Nephron progenitor cell (in vitro differentiated cells): ENCODE measurements around the gene OMA1.

ENCODE experiments used
- DNase-seq: peaks from one replicate; pipeline ENCODE4 v3.0.0; 2021
- H3K27ac Mint-ChIP-seq: 2 replicates; pipeline ENCODE4 v1.8.0; 2021; ENCODE audit warnings: mild to moderate bottlenecking, moderate library complexity, mixed read lengths
- H3K27me3 Mint-ChIP-seq: 2 replicates; pipeline ENCODE4 v1.8.0; 2021; ENCODE audit warnings: mild to moderate bottlenecking, low read depth, mixed read lengths; ENCODE audit not compliant: poor library complexity
- H3K36me3 Mint-ChIP-seq: 2 replicates; pipeline ENCODE4 v1.8.0; 2021; ENCODE audit warnings: low read depth, mixed read lengths
- H3K4me1 Mint-ChIP-seq: 2 replicates; pipeline ENCODE4 v1.8.0; 2021; ENCODE audit warnings: mixed read lengths
- H3K4me3 Mint-ChIP-seq: 2 replicates; pipeline ENCODE4 v1.8.0; 2021; ENCODE audit warnings: mild to moderate bottlenecking, moderate library complexity, mixed read lengths
- H3K9me3 Mint-ChIP-seq: 2 replicates; pipeline ENCODE4 v1.8.0; 2021; ENCODE audit warnings: mild to moderate bottlenecking, moderate library complexity, mixed read lengths
- CTCF ChIP-seq: fragments of 200-600 bp; sonication (generic); IDR thresholded peaks from 2 replicates; pipeline ENCODE4 v1.5.0; 2021; ENCODE audit warnings: antibody characterized with exemption

OMA1 gene

GRCh38 chr1:58573138-58573537 lies 26.6 kb upstream of the OMA1 start:
- H3K4me3 Mint-ChIP-seq, result no peak overlapping the region

GRCh38 chr1:58572690-58573089 lies 26.2 kb upstream of the OMA1 start:
- Mint-ChIP-seq H3K4me3 (no peak overlapping the region), H3K27ac (no peak overlapping the region), H3K27me3 (peaks cover 75% of the 10 kb centered on the region), H3K36me3 (no peaks in the 10 kb centered on the region), H3K4me1 (peaks cover 27% of the 10 kb centered on the region), H3K9me3 (peaks cover 13% of the 10 kb centered on the region)
- no peak for TF ChIP-seq CTCF
- DNase-seq, result no peak

More at GRCh38 chr1:58573138-58573537, 26.6 kb upstream of the OMA1 start:
- no peak for TF ChIP-seq CTCF
- Mint-ChIP-seq H3K27me3 (peaks cover 80% of the 10 kb centered on the region), H3K9me3 (peaks cover 13% of the 10 kb centered on the region), H3K4me1 (peaks cover 28% of the 10 kb centered on the region), H3K27ac (no peak overlapping the region), H3K36me3 (no peaks in the 10 kb centered on the region)
- DNase-seq, result no peak

GRCh38 chr1:58571616-58572015 lies 25.1 kb upstream of the OMA1 start:
- DNase-seq, result no peak
- Mint-ChIP-seq H3K9me3 (peaks cover 7% of the 10 kb centered on the region), H3K27me3 (peaks cover 65% of the 10 kb centered on the region), H3K27ac (no peak overlapping the region), H3K4me3 (no peak overlapping the region), H3K36me3 (no peaks in the 10 kb centered on the region), H3K4me1 (peaks cover 22% of the 10 kb centered on the region)
- no peak for TF ChIP-seq CTCF

GRCh38 chr1:58570817-58571216 lies 24.3 kb upstream of the OMA1 start:
- Mint-ChIP-seq H3K27me3 (peaks cover 57% of the 10 kb centered on the region), H3K27ac (no peak overlapping the region), H3K9me3 (peaks cover 5% of the 10 kb centered on the region), H3K36me3 (no peaks in the 10 kb centered on the region), H3K4me3 (no peak overlapping the region), H3K4me1 (peaks cover 22% of the 10 kb centered on the region)
- TF ChIP-seq CTCF, result no peak
- no peak for DNase-seq

- DNase-seq, result no peak
- H3K27me3 Mint-ChIP-seq, result peaks cover 53% of the 10 kb centered on the region
- H3K9me3 Mint-ChIP-seq, result no peaks in the 10 kb centered on the region
- TF ChIP-seq CTCF, result no peak
- H3K4me1 Mint-ChIP-seq, result peaks cover 22% of the 10 kb centered on the region
- no peak overlapping the region for H3K27ac Mint-ChIP-seq
- no peaks in the 10 kb centered on the region for H3K36me3 Mint-ChIP-seq
- no peak overlapping the region for H3K4me3 Mint-ChIP-seq
These were observed 23.6 kb upstream of the OMA1 start for GRCh38 chr1:58570094-58570493.

- no peak for TF ChIP-seq CTCF
- no peak overlapping the region for H3K27ac Mint-ChIP-seq
- H3K4me3 Mint-ChIP-seq, result no peak overlapping the region
- no peaks in the 10 kb centered on the region for H3K36me3 Mint-ChIP-seq
- peaks cover 22% of the 10 kb centered on the region for H3K4me1 Mint-ChIP-seq
- H3K9me3 Mint-ChIP-seq, result no peaks in the 10 kb centered on the region
- DNase-seq, result no peak
- peaks cover 42% of the 10 kb centered on the region for H3K27me3 Mint-ChIP-seq
These were observed 22.4 kb upstream of the OMA1 start for GRCh38 chr1:58568911-58569310.
